GM19099 (cell line): Measurements from ENCODE around the gene FNDC3B.

Experiments
- POLR2A ChIP-seq: IDR thresholded peaks from 3 replicates; pipeline ENCODE4 v1.6.1; 2011; ENCODE audit warnings: low read depth; ENCODE audit not compliant: insufficient read length; ENCODE audit errors: extremely low read depth

FNDC3B gene

GRCh38 chr3:172229462-172229861 lies 190.1 kb downstream of the FNDC3B start:
- TF ChIP-seq POLR2A: no peak

- TF ChIP-seq POLR2A: no peak
These were observed 192.0 kb downstream of the FNDC3B start for GRCh38 chr3:172231318-172231901.

GRCh38 chr3:172232579-172233212 lies 193.3 kb downstream of the FNDC3B start:
- no peak for TF ChIP-seq POLR2A

GRCh38 chr3:172233474-172234277 lies 194.3 kb downstream of the FNDC3B start:
- TF ChIP-seq POLR2A: no peak

GRCh38 chr3:172235698-172236097 lies 196.3 kb downstream of the FNDC3B start:
- no peak for TF ChIP-seq POLR2A

- no peak for TF ChIP-seq POLR2A
These were observed 197.7 kb downstream of the FNDC3B start for GRCh38 chr3:172236771-172237742.

GRCh38 chr3:172238188-172238587 lies 198.8 kb downstream of the FNDC3B start:
- TF ChIP-seq POLR2A: no peak

- TF ChIP-seq POLR2A: no peak
These were observed 199.9 kb downstream of the FNDC3B start for GRCh38 chr3:172239218-172239790.

- TF ChIP-seq POLR2A: no peak
These were observed 202.0 kb downstream of the FNDC3B start for GRCh38 chr3:172241405-172241804.

GRCh38 chr3:172244011-172244410 lies 204.6 kb downstream of the FNDC3B start:
- TF ChIP-seq POLR2A: no peak

GRCh38 chr3:172245241-172245640 lies 205.9 kb downstream of the FNDC3B start:
- TF ChIP-seq POLR2A: no peak

- no peak for TF ChIP-seq POLR2A
These were observed 206.9 kb downstream of the FNDC3B start for GRCh38 chr3:172246107-172246844.

- no peak for TF ChIP-seq POLR2A
These were observed 208.3 kb downstream of the FNDC3B start for GRCh38 chr3:172247525-172248274.
